Breast epithelium (tissue), 4 donors: ENCODE data around the gene GNAQ. TPM values are rescaled to one million over a fixed set of nuclear protein-coding genes. Genes with fewer than 3 reads are reported as not detected.
A peak's percentile ranks its signal among the peaks of the same experiment; 100 is the strongest.

Source experiments
- DNase-seq, 2 donors: peaks; one replicate each; pipeline ENCODE4 v3.0.0-alpha.2; 2019; ENCODE audit warnings: low spot score in 2 of 2
- H3K27ac ChIP-seq, 2 donors: fragments of 200-600 bp; sonication (generic) in 1 of 2; one replicate each; pipeline ENCODE4 v1.5.1; 2016 to 2019; ENCODE audit warnings: mild to moderate bottlenecking in 1 of 2
- H3K27me3 ChIP-seq, 2 donors: fragments of 200-600 bp; sonication (generic) in 1 of 2; one replicate each; pipeline versions ENCODE4 v1.5.1 to v1.6.0; 2017 to 2019; ENCODE audit warnings: control low read depth in 1 of 2, mild to moderate bottlenecking in 1 of 2
- H3K36me3 ChIP-seq: fragments of 200-600 bp; one replicate; pipeline ENCODE4 v1.5.1; 2019
- H3K4me1 ChIP-seq, 2 donors: fragments of 200-600 bp; sonication (generic); one replicate each; pipeline ENCODE4 v1.5.1; 2016 to 2019; ENCODE audit warnings: control low read depth in 1 of 2
- H3K4me3 ChIP-seq, 3 donors: fragments of 200-600 bp; sonication (generic); 1 replicate in 2 of 3; 2 replicates in 1 of 3; pipeline ENCODE4 v1.5.1; 2016 to 2019; ENCODE audit warnings: mild to moderate bottlenecking in 3 of 3, moderate library complexity in 2 of 3
- H3K9me3 ChIP-seq, 2 donors: fragments of 200-600 bp; sonication (generic) in 1 of 2; one replicate each; pipeline ENCODE4 v1.5.1; 2016 to 2019; ENCODE audit warnings: control low read depth in 1 of 2
- POLR2A ChIP-seq: fragments of 450-650 bp; IDR thresholded peaks from one replicate; pipeline ENCODE4 v1.6.1; 2016; ENCODE audit warnings: antibody characterized with exemption, mild to moderate bottlenecking, moderate library complexity
- POLR2AphosphoS5 ChIP-seq, 3 donors: sonication (generic); formaldehyde crosslinking; IDR thresholded peaks; one replicate each; pipeline ENCODE4 v1.6.1; 2017; ENCODE audit warnings: antibody characterized with exemption in 3 of 3
- intact Hi-C: fragments of 100-400 bp; cut with DNase I; formaldehyde crosslinking; loops from one replicate; pipeline ENCODE4 v1.15.1; 2023; ENCODE audit warnings: low total_unique reads
- total RNA-seq, 3 donors: library from RNA; depleted of rRNA; stranded (reverse); fragments of >200 nt; gene quantifications; one replicate each; pipeline ENCODE4 v1.1.0, GENCODE V29; 2016
- TF ChIP-seq, protein P1 (sequence below), 3 donors: fragments of 450-650 bp; IDR thresholded peaks; one replicate each; pipeline ENCODE4 v1.5.1; 2016 to 2017; ENCODE audit warnings: antibody characterized with exemption in 3 of 3, mild to moderate bottlenecking in 3 of 3, moderate library complexity in 3 of 3

Gene GNAQ
- total RNA-seq, 3 donors from 2014 or later: 39.0 to 49.3 (median 47.2) TPM

DNA sequence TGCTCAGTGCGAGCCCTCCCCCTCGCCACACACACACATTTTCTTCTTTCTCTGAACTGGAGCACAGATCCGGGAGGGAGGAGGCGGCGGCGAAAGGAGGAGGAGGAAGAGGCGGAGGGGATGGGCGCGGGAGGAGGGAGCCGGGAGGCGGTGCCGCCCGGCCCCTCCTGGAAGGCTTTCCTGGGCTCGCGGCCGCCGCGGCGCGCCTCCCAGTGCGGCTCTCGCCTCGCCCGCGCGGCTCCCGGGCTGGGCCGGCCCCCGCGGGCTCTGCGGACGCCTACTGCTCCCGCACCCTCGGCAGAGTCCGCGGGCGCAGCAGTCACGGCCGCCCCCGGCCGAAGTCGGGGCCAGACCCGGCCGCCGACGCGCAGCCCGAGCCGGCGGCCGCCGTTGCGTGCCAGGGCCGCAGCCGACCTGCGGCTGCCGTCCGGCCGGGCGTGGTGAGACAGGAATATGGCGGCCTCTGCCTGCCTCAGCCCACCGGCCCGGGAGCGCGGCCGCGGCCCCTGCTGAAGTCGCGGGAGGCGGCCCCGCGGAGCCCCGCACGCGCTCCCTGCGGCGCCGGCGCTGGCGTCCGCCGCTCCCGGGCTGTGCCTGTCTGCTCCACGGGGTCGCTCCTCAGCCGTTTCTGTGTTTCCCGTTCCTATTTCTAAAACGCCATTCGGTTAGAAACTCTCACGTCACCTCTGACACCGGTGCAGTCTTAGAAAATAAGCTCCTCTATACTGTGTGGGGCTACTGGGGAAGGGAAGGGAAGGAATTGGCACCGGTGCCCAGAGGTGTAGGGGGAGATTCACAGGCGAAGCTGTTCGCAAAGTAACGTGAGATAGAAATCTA lies 500 bp upstream of the GNAQ start:
- Histone ChIP-seq H3K4me3 (peak overlapping the region; percentile 79 to 93 (median 84)), H3K9me3 (no peaks in the 10 kb centered on the region), H3K4me1 (peaks cover 0 to 18% of the 10 kb centered on the region in 2 donors), H3K36me3 (no peaks in the 10 kb centered on the region), H3K27ac (peak overlapping the region; percentile 97 to 99), H3K27me3 (no peaks in the 10 kb centered on the region)
- TF ChIP-seq POLR2A (peak; percentile 29), POLR2AphosphoS5 (IDR thresholded peaks at IDR 0.05) (peak; percentile 38 to 76 (median 70))
- TF ChIP-seq, protein P1, sequence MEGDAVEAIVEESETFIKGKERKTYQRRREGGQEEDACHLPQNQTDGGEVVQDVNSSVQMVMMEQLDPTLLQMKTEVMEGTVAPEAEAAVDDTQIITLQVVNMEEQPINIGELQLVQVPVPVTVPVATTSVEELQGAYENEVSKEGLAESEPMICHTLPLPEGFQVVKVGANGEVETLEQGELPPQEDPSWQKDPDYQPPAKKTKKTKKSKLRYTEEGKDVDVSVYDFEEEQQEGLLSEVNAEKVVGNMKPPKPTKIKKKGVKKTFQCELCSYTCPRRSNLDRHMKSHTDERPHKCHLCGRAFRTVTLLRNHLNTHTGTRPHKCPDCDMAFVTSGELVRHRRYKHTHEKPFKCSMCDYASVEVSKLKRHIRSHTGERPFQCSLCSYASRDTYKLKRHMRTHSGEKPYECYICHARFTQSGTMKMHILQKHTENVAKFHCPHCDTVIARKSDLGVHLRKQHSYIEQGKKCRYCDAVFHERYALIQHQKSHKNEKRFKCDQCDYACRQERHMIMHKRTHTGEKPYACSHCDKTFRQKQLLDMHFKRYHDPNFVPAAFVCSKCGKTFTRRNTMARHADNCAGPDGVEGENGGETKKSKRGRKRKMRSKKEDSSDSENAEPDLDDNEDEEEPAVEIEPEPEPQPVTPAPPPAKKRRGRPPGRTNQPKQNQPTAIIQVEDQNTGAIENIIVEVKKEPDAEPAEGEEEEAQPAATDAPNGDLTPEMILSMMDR (IDR thresholded peaks at IDR 0.05): no peak
- peak; percentile 88 for DNase-seq
- intact Hi-C loops: no loop called here

DNA sequence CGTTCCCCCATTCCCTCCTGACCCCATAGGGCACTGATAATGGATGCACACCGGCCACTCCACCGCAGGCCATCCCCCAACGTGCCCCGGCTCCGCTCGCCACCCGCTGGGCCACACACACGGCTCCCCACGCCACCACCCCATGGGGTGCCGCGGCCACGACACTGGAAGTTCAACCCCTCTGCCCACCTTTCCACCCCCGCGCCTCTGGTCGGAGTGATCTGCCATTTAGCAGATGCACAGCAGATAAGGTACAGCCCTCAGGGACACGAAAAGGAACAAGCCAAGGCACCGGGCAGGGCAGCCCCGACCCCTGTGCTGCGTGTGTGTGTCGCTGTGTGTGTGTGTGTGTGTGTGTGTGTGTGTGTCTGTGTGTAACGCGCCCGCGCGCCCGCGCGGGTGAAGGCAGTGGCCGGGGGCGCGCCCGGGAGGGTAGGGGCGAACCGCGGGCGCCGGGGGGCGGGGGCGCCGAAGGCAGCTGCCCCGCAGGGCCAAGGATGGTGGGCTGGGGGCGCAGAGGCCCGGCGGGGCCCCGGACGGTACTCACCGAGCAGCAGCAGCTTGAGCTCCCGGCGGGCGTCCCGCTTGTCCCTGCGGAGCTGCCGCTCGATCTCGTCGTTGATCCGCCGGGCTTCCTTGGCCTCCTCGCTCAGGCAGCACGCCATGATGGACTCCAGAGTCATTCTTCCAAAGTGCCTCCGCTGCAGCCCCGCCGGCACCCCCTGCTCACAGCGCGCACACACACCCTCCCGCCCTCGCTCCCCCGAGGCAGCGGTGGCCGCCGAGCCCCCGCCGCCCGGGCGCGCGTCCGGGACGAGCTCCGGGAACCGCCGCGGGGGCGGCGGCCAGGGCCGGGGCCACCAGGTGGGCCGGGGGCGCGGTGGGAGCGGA lies 813 bp downstream of the GNAQ start:
- peak in 1 of 2 donors; percentile 35 for DNase-seq
- peak overlapping the region; percentile 97 to 99 for H3K27ac ChIP-seq

DNA sequence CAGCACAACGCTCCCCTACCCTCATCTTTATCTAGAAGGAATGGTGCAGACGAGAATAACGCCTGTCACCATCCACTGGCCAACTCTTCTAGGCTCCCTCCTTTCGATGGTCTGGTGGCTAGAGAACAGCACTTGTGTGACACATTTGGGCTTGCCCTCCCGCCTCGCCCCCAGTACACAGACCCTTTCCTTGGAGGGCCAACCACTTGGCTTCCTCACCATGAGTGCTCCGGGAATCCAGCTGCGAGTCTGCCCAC lies 1.4 kb downstream of the GNAQ start:
- intact Hi-C loops: no loop called here
- Histone ChIP-seq H3K9me3 (no peaks in the 10 kb centered on the region), H3K4me3 (peak overlapping the region; percentile 79 to 93 (median 84)), H3K27me3 (no peaks in the 10 kb centered on the region), H3K4me1 (peaks cover 0 to 30% of the 10 kb centered on the region in 2 donors), H3K36me3 (no peaks in the 10 kb centered on the region), H3K27ac (peak overlapping the region; percentile 97 to 99)
- DNase-seq: no peak
- TF ChIP-seq POLR2A (no peak), POLR2AphosphoS5 (IDR thresholded peaks at IDR 0.05) (no peak)
- TF ChIP-seq, protein P1 (IDR thresholded peaks at IDR 0.05): no peak

More for the DNA sequence above, 813 bp downstream of the GNAQ start:
- no peak for TF ChIP-seq POLR2A
- TF ChIP-seq, protein P1 (IDR thresholded peaks at IDR 0.05): no peak
- TF ChIP-seq POLR2AphosphoS5 (IDR thresholded peaks at IDR 0.05): no peak
- intact Hi-C loops: no loop called here
- peaks cover 0 to 31% of the 10 kb centered on the region in 2 donors for H3K4me1 ChIP-seq
- H3K36me3 ChIP-seq: no peaks in the 10 kb centered on the region
- H3K4me3 ChIP-seq: peak overlapping the region; percentile 79 to 93 (median 84)
- no peaks in the 10 kb centered on the region for H3K9me3 ChIP-seq
- no peaks in the 10 kb centered on the region for H3K27me3 ChIP-seq

DNA sequence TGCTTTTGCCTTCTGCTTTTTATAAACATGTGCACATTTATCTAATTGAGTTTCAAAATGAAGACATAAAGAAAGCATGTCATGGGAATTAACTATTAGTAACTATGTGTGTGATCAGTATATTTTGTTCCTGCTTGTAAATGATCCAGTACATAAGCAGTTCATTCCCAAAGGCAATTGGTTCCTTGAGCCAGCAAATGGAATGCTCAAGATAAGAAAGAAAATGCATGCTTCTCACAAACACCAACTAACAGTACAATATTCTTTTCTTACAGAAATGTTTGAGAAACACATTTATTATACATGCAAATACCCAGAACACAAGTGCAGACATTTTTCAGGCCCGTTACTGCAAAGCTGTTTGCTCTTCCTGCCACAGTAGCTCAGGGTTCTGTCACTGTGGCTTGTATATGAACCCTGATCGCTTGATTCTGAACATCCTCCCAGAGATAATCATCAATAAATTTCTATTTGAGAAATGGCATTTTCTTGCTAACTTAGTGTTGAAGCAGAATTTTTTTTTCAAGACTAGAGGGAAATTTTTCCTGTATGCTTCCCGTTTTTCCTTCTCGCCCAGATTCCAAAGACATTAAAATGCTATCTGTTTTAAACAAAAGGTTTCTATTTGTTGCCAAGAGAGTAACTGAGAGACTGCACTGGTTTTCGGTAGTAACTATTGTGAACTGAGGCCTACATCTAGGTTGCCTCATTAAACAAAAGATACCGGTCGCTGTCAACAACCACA lies 1.9 kb downstream of the GNAQ start:
- Histone ChIP-seq H3K27ac (peak overlapping the region; percentile 97 to 99), H3K36me3 (no peaks in the 10 kb centered on the region), H3K27me3 (no peaks in the 10 kb centered on the region), H3K4me3 (peak overlapping the region; percentile 79 to 93 (median 84)), H3K9me3 (no peaks in the 10 kb centered on the region), H3K4me1 (peaks cover 0 to 26% of the 10 kb centered on the region in 2 donors)
- TF ChIP-seq POLR2A (no peak), POLR2AphosphoS5 (IDR thresholded peaks at IDR 0.05) (no peak)
- TF ChIP-seq, protein P1 (IDR thresholded peaks at IDR 0.05): no peak
- intact Hi-C loops: no loop called here
- no peak for DNase-seq
